Rectal smooth muscle tissue (tissue), 1 donor: ENCODE measurements around the gene UGT8.
A peak's percentile ranks its signal among the peaks of the same experiment; 100 is the strongest.
"Not testable (repeated sequence)": the region's sequence is repeated elsewhere in the genome, so short reads cannot be mapped to it uniquely, and the experiment has no call there.

ENCODE experiments used
- H3K27ac ChIP-seq: one replicate; pipeline ENCODE4 v1.7.0; 2013; ENCODE audit warnings: low read depth, low read length, inconsistent platforms
- H3K27me3 ChIP-seq: one replicate; pipeline ENCODE4 v1.7.0; 2013; ENCODE audit warnings: low read length; ENCODE audit not compliant: control insufficient read depth, insufficient read depth
- H3K36me3 ChIP-seq: one replicate; pipeline ENCODE4 v1.7.0; 2013; ENCODE audit warnings: low read length; ENCODE audit not compliant: control insufficient read depth, insufficient read depth
- H3K4me1 ChIP-seq: one replicate; pipeline ENCODE4 v1.7.0; 2013; ENCODE audit warnings: low read length; ENCODE audit not compliant: control insufficient read depth, insufficient read depth
- H3K4me3 ChIP-seq: one replicate; pipeline ENCODE4 v1.7.0; 2013; ENCODE audit warnings: low read length
- H3K9ac ChIP-seq: one replicate; pipeline ENCODE4 v1.7.0; 2013; ENCODE audit warnings: low read length

The UGT8 gene

GRCh38 chr4:114598191-114599121 lies at the start of gene UGT8:
Gene UGT8, plus strand, starts transcription at chr4:114598807. Its CDS starts 24,074 bp downstream, at chr4:114622881.
- Histone ChIP-seq H3K27ac (no peak within 1 kb of the TSS), H3K4me1 (peaks cover 4% of the 10 kb centered on the region)

GRCh38 chr4:114549638-114550037 lies 49.0 kb upstream of the UGT8 start:
- Histone ChIP-seq H3K4me1 (no peaks in the 10 kb centered on the region), H3K36me3 (no peaks in the 10 kb centered on the region)

More at GRCh38 chr4:114598191-114599121, at the start of gene UGT8:
- peaks cover 5% of the 10 kb centered on the region for H3K27me3 ChIP-seq
- H3K36me3 ChIP-seq, result no peaks in the 10 kb centered on the region
- peak within 1 kb of the TSS; percentile 89 for H3K4me3 ChIP-seq
- H3K9ac ChIP-seq, result peak within 1 kb of the TSS; percentile 41

GRCh38 chr4:114558446-114559020 lies 40.1 kb upstream of the UGT8 start:
- no peaks in the 10 kb centered on the region for H3K27me3 ChIP-seq
- no peak overlapping the region for H3K9ac ChIP-seq
- H3K27ac ChIP-seq, result no peak overlapping the region
- no peaks in the 10 kb centered on the region for H3K4me1 ChIP-seq
- H3K4me3 ChIP-seq, result no peak overlapping the region
- no peaks in the 10 kb centered on the region for H3K36me3 ChIP-seq

More at GRCh38 chr4:114549638-114550037, 49.0 kb upstream of the UGT8 start:
- Histone ChIP-seq H3K27ac (no peak overlapping the region), H3K4me3 (no peak overlapping the region), H3K27me3 (no peaks in the 10 kb centered on the region), H3K9ac (no peak overlapping the region)

GRCh38 chr4:114561590-114561989 lies 37.0 kb upstream of the UGT8 start:
- no peaks in the 10 kb centered on the region for H3K4me1 ChIP-seq
- no peak overlapping the region for H3K4me3 ChIP-seq
- H3K27ac ChIP-seq, result no peak overlapping the region

GRCh38 chr4:114562176-114562904 lies 36.3 kb upstream of the UGT8 start:
- Histone ChIP-seq H3K9ac (no peak overlapping the region), H3K4me3 (no peak overlapping the region), H3K4me1 (no peaks in the 10 kb centered on the region), H3K27me3 (no peaks in the 10 kb centered on the region), H3K27ac (no peak overlapping the region), H3K36me3 (no peaks in the 10 kb centered on the region)

More at GRCh38 chr4:114561590-114561989, 37.0 kb upstream of the UGT8 start:
- no peak overlapping the region for H3K9ac ChIP-seq
- no peaks in the 10 kb centered on the region for H3K36me3 ChIP-seq
- no peaks in the 10 kb centered on the region for H3K27me3 ChIP-seq

GRCh38 chr4:114563536-114564315 lies 34.9 kb upstream of the UGT8 start:
- Histone ChIP-seq H3K27me3 (no peaks in the 10 kb centered on the region), H3K4me3 (no peak overlapping the region), H3K4me1 (no peaks in the 10 kb centered on the region), H3K27ac (no peak overlapping the region), H3K36me3 (no peaks in the 10 kb centered on the region), H3K9ac (no peak overlapping the region)

GRCh38 chr4:114577386-114577785 lies 21.2 kb upstream of the UGT8 start:
- H3K36me3 ChIP-seq, result no peaks in the 10 kb centered on the region
- H3K4me3 ChIP-seq, result no peak overlapping the region
- no peak overlapping the region for H3K9ac ChIP-seq
- no peaks in the 10 kb centered on the region for H3K27me3 ChIP-seq
- H3K27ac ChIP-seq, result no peak overlapping the region
- no peaks in the 10 kb centered on the region for H3K4me1 ChIP-seq

- no peak overlapping the region for H3K4me3 ChIP-seq
- no peak overlapping the region for H3K9ac ChIP-seq
- H3K27me3 ChIP-seq, result no peaks in the 10 kb centered on the region
- no peaks in the 10 kb centered on the region for H3K4me1 ChIP-seq
- H3K27ac ChIP-seq, result no peak overlapping the region
- H3K36me3 ChIP-seq, result no peaks in the 10 kb centered on the region
Measured at GRCh38 chr4:114582621-114583020, 16.0 kb upstream of the UGT8 start.

- no peaks in the 10 kb centered on the region for H3K36me3 ChIP-seq
- no peaks in the 10 kb centered on the region for H3K4me1 ChIP-seq
- no peak overlapping the region for H3K27ac ChIP-seq
Measured at GRCh38 chr4:114588305-114588704, 10.3 kb upstream of the UGT8 start.

GRCh38 chr4:114590360-114590759 lies 8.2 kb upstream of the UGT8 start:
- H3K36me3 ChIP-seq, H3K4me1 ChIP-seq, H3K9ac ChIP-seq, H3K4me3 ChIP-seq, H3K27me3 ChIP-seq, H3K27ac ChIP-seq: not testable (repeated sequence)

More at GRCh38 chr4:114588305-114588704, 10.3 kb upstream of the UGT8 start:
- Histone ChIP-seq H3K9ac (no peak overlapping the region), H3K27me3 (no peaks in the 10 kb centered on the region), H3K4me3 (no peak overlapping the region)

- Histone ChIP-seq H3K4me3 (no peak overlapping the region), H3K9ac (no peak overlapping the region), H3K36me3 (no peaks in the 10 kb centered on the region), H3K27ac (no peak overlapping the region), H3K4me1 (peaks cover 2% of the 10 kb centered on the region), H3K27me3 (peaks cover 3% of the 10 kb centered on the region)
Measured at GRCh38 chr4:114593526-114593925, 5.1 kb upstream of the UGT8 start.

GRCh38 chr4:114595207-114595606 lies 3.4 kb upstream of the UGT8 start:
- Histone ChIP-seq H3K4me3 (no peak overlapping the region), H3K27me3 (peaks cover 5% of the 10 kb centered on the region), H3K9ac (no peak overlapping the region), H3K27ac (no peak overlapping the region), H3K4me1 (peaks cover 4% of the 10 kb centered on the region), H3K36me3 (no peaks in the 10 kb centered on the region)
